ENCODE data around the gene NUCB2.

The NUCB2 gene

GRCh38 chr11:17268902-17269301, 7.6 kb upstream of the NUCB2 start:
- DNase-seq (ENCODE audit: low spot score) = no peak

- DNase-seq (ENCODE audit: low spot score) = no peak
Measured at GRCh38 chr11:17272801-17273200, 3.7 kb upstream of the NUCB2 start.

GRCh38 chr11:17273211-17273610, 3.3 kb upstream of the NUCB2 start:
- no peak for DNase-seq (ENCODE audit: low spot score)

- DNase-seq (ENCODE audit: low spot score) = no peak
Measured at GRCh38 chr11:17273668-17274282, 2.8 kb upstream of the NUCB2 start.

- no peak for DNase-seq (ENCODE audit: low spot score)
Measured at GRCh38 chr11:17275400-17276235, 921 bp upstream of the NUCB2 start.

GRCh38 chr11:17277024-17277584, 565 bp downstream of the NUCB2 start:
- no peak for DNase-seq (ENCODE audit: low spot score)

- no peak for DNase-seq (ENCODE audit: low spot score)
Measured at GRCh38 chr11:17280494-17281127, 4.1 kb downstream of the NUCB2 start.

- DNase-seq (ENCODE audit: low spot score) = no peak
Measured at GRCh38 chr11:17286332-17286731, 9.8 kb downstream of the NUCB2 start.

- no peak for DNase-seq (ENCODE audit: low spot score)
Measured at GRCh38 chr11:17287058-17287457, 10.5 kb downstream of the NUCB2 start.

GRCh38 chr11:17291710-17292109, 15.2 kb downstream of the NUCB2 start:
- no peak for DNase-seq (ENCODE audit: low spot score)

GRCh38 chr11:17293311-17293710, 16.8 kb downstream of the NUCB2 start:
- no peak for DNase-seq (ENCODE audit: low spot score)

- DNase-seq (ENCODE audit: low spot score) = no peak
Measured at GRCh38 chr11:17294033-17294432, 17.5 kb downstream of the NUCB2 start.

- no peak for DNase-seq (ENCODE audit: low spot score)
Measured at GRCh38 chr11:17296852-17297559, 20.5 kb downstream of the NUCB2 start.

- no peak for DNase-seq (ENCODE audit: low spot score)
Measured at GRCh38 chr11:17298302-17298701, 21.8 kb downstream of the NUCB2 start.

- DNase-seq (ENCODE audit: low spot score) = no peak
Measured at GRCh38 chr11:17300372-17300771, 23.8 kb downstream of the NUCB2 start.

- DNase-seq (ENCODE audit: low spot score) = no peak
Measured at GRCh38 chr11:17313349-17314231, 37.1 kb downstream of the NUCB2 start.

- no peak for DNase-seq (ENCODE audit: low spot score)
Measured at GRCh38 chr11:17314232-17314547, 37.7 kb downstream of the NUCB2 start.

GRCh38 chr11:17314904-17315426, 38.4 kb downstream of the NUCB2 start:
- DNase-seq (ENCODE audit: low spot score) = no peak

GRCh38 chr11:17328871-17329494, 52.4 kb downstream of the NUCB2 start:
- DNase-seq (ENCODE audit: low spot score) = no peak

GRCh38 chr11:17331669-17332068, 55.1 kb downstream of the NUCB2 start:
- DNase-seq (ENCODE audit: low spot score) = no peak
